T follicular helper cell (primary cell): ENCODE measurements around the gene PIGQ.
"Not testable (repeated sequence)": the region's sequence is repeated elsewhere in the genome, so short reads cannot be mapped to it uniquely, and the experiment has no call there.

Experiments used
- DNase-seq: peaks from one replicate; pipeline ENCODE4 v3.0.0-alpha.2; 2020; ENCODE audit warnings: low read depth

Gene PIGQ

DNA sequence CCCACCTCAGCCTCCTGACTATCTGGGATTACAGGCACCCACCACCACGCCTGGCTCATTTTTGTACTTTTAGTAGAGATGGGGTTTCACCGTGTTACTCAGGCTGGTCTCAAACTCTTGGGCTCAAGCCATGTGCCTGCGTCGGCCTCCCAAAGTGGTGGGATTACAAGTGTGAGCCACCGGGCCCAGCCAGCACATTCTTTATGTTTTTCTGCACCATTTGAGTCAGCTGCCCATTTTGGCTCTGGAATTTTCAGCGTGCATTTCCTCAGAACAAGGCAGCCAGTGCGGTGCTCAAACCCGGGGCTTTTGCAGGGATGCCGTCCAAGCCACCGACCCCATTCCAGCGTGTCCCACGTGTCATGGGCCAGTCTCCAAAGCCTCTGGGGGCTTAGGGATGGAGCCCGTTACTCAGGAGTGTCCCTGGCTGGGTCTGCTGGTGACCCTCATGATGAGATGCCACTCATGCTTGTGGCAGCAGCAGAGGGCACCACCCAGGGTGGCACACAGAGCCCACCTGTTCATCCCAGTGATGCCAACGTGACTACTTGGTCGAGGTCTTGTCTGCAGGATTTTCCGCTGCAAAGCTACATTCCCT, 16.4 kb downstream of the PIGQ start:
- DNase-seq: no peak

DNA sequence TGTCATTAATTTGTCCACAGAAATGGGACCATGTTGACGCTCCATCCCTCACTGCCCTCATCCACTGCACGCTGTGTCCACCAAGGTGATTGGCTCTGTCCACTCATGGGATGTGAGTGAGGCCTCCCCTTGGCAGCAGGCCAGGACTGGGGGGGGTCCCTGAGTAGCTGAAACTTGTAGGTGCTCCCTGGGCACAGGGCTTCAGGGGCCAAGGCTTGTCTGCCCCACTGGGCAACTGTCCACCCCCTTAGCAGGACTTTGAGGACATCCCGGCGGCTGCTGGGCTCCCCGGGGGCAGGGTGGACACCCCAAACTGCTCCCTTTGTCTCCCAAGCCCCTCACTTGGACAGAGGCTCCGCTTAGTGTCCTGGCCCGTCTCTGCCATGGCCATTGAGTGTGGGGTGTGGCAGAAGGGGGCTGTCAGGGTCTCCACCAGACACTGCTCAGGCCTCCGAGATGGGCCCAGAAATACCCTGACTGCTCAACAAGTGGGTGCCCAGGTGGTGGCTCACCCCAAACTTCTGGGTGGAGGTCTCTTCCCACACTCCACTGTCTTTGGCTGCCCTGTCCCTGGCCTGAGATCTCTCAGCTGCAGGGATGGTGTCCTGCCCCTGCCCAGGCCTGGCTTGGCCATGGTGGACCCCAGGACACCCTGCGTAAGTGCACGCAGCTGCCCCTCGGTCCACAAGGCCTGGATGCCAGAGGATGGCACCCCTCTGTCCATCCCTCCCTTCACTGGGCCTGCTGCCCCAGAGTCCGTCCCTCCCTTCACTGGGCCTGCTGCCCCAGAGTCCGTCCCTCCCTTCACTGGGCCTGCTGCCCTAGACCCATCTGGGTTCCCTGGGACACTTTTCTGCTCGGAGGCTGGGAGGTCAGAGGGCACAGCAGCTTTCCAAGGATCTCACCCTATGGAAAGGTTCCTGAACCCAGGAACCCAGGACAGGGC, 17.1 kb downstream of the PIGQ start:
- no peak for DNase-seq

DNA sequence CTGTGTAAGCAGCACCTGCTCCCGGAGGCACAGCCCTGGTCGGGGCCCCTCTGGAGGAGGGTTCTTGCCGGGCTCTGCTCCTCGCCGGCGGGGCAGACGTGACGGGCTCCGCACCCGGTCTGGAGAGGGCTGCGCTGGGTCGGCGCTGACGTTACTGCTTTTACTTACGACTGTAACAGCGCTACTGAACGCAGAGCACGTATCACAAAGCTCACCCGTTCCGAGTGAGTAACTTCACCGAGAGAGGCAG, 18.8 kb downstream of the PIGQ start:
- DNase-seq: peak; percentile 64

DNA sequence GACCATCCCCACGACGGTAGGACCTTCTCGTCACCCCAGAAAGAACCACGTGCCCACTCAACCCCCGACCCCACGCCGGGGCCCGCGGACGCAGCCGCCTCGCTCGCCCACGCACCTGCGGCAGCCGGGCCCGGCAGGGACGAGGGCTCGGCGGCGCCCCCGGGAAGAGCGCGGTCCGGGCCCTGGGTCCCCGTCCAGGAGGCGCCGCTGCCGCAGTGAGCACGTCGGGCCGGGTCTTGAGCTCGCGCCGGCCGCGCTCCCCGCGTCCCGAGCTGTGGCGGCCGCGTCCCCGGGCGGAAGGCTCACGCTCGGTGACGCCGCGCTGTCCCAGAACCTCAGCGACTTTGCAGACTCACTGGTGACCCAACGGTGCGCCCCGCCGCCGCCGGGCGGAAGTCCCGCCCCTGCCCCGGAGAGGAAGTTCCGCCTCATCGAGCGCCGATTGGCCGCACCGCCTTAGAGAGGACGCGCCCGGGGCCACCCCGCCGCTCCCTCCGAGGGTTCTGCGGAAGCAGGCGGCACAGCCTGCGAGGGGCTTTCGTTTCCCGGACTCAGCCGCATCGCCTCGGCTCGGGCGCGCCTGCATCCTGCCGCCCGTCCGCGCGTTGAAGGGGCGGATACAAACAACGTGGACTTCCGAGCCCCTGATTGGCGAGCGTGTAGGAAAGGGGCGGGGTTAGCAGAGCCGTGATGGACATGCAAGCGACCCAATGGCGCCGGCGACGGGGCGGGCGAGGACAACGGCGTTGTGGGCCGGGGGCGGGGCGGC, 19.3 kb downstream of the PIGQ start:
- DNase-seq: peak; percentile 98

DNA sequence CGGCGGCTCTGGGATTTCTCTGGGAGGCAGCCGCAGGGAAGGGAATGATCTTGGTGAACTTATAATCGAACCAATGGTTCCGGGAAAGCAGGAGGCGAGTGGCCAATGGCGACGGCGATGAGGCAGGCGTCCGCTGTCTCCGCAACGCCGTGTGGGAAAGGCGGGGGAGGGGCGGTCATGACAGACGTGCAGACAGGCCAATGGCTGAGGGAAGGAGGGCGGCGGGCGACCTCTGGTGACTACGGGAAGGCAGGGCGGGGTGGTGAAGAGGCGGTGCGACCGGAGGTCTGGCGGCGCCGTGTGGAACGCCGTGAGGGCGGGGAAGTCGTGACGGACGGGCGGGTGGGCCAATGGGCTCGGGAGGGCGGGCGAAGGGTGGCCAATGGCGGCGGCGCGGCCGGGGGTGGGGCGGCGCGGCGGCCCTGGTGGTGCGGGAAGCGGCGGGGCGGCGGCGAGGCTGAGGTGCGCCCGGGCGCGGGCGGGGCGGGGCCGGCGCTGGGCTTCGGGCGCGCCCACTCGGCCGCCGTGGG, 20.0 kb downstream of the PIGQ start, which contains the start of gene RAB40C:
Gene RAB40C, plus strand, starts transcription at position 409 of the 530 bp plus-strand sequence. CDS start 226 bp downstream, outside the sequence.
- DNase-seq: peak; percentile 99

DNA sequence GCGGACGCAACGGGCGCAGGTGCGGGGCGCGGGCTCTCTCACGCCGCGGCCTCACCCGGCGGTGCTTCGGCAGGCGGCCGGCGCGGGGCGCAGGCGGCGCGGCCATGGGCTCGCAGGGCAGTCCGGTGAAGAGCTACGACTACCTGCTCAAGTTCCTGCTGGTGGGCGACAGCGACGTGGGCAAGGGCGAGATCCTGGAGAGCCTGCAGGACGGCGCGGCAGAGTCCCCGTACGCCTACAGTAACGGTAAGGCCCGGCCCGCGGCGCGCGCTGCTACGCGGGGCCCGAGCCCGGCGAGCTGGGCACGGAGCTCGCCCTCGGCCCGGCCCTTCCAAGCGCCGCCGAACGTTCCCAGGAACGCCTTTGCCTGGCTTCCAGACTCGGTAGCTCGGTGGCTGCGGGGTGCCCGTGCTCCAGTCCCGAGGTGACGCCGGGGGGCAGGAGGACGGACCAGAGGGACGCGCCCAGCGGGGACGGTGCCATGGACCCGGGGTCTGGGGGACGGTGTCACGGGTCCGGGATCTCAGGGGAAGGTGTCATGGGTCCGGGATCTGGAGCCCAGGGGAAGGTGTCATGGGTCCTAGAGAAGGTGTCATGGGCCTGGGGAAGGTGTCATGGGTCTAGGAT, 20.5 kb downstream of the PIGQ start:
- DNase-seq: no peak

DNA sequence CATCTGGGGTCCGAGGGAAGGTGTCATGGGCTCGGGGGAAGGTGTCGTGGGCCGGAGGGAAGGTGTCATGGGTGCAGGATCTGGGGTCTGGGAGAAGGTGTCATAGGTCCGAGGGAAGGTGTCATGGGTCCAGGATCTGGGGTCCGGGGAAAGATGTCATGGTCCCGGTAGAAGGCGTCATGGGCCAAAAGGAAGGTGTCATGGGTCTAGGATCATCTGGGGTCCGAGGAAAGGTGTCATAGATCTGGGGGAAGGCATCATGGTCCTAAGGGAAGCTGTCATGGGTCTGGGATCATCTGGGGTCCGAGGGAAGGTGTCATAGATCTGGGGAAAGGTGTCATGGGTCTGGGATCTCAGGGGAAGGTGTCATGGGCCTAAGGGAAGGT, 21.0 kb downstream of the PIGQ start:
- DNase-seq: no peak

DNA sequence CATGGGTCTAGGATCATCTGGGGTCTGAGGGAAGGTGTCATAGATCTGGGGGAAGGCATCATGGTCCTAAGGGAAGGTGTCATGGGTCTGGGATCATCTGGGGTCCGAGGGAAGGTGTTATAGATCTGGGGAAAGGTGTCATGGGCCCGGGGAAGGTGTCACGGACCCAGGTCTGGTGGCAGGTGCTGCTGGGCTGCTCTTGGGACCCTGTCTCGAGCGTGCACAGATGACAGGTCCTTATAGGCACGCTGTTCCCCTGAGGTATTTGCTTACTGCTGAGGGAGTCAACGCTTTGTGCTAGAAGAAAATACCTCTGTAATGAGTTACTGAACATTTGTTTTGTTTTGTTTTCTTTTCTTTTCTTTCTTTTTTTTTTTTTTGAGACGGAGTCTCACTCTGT, 21.5 kb downstream of the PIGQ start:
- DNase-seq: no peak

DNA sequence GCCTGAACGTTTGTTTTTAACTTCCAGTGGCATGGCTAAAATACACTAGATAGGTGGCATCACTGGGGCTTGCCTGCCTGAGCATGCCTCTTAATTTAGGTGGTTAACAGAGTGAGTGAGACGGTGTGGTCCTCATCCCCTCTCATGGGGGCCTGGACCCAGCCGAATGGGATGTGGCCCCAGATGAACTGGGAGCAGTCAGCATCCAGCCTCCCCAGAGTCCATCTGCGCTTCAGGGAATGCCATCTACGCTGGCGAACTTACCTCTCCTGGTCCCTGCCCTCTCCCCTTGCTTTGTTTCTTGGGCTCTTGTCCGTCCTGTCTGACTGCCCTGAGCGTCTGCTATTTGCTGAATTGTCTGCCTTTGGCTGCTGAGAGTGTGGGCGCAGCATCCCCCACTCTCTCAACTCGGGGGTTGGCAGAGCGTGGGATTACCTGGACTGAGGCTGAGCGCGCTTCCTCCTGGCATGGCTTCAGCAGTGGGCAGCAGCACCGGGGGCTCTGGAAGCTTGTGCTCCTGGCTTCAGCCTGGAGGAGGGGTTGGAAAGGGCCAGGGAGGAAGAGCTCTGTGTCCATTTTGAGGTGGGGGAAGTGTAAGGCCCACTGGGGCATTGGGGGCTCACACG, 22.2 kb downstream of the PIGQ start:
- no peak for DNase-seq

DNA sequence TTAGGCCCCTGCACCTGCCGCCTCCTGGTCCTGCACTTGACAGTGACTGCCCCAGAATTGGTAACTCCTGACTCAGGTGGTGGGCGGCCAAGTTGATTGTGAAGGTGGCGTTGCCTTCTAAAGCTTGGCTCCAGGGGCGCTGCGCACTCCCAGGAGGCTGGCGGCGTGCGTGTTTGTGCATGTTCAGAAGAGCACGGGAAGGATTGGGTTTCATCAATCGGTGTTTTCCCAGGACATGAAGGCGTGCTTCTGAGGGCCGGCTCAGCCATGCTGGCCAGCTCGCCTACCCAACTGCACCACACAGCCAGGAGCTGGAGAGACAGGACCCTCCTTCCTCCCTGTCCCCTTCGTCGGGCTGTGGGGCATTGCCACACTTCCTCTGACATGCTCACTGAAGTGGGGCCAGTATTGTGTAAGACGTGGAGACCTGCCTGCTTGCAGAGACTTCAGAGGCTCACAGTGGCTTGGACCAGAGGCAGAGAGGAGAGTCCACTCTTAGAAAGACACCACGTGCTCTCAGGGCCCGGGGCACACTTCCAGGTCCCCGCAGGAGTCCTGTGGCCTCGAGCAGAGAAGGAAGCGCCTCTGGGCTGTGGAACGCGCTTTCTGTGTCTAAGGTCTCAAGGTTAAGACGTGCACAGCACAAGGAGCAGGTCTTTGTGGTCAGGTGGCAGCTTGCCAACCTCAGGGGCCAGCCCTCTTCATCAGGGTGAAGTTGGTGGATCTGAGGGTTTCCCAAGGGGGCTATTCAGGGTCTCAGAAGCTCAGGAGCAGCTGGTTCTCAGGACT, 22.9 kb downstream of the PIGQ start:
- DNase-seq: no peak

DNA sequence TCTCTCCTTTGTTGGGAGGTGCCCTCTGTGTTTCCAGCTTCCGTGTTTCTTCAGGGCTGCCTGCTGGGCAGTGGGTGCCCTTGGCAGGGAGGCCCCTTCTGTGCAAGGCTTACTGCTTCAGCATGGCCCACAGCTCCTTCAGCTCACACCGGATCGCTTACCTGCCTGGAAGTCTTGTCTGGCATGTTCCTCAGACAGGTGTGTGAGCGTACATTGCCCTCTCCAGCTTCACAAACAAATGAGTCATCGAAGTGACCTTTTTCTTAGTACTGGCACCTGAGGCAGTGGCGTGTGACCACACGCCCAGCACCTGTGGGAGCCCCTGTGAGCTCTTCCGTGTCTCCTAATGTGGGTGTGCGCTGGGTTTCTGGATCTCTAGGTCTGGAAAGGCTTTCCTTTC, 23.6 kb downstream of the PIGQ start:
- no peak for DNase-seq

DNA sequence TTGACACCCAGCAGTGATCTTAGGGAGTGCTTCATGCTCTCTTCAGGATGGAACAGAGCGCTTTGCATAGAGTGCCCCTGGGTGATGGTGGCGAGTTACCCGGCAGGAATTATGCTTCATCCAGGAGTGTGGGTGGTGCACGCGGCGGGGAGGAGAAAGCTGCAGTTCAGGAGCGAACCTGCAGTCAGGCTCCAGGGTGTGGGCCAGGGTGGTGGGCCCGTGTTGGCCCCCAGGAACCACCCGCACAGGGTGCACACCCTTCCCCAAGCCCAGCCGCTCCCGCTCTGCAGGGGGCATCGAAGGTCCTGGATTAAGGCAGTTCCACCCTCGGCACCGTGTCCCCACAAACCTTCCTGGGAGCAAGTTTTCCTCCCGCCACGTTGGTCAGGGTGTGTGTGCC, 24.0 kb downstream of the PIGQ start:
- DNase-seq: no peak

DNA sequence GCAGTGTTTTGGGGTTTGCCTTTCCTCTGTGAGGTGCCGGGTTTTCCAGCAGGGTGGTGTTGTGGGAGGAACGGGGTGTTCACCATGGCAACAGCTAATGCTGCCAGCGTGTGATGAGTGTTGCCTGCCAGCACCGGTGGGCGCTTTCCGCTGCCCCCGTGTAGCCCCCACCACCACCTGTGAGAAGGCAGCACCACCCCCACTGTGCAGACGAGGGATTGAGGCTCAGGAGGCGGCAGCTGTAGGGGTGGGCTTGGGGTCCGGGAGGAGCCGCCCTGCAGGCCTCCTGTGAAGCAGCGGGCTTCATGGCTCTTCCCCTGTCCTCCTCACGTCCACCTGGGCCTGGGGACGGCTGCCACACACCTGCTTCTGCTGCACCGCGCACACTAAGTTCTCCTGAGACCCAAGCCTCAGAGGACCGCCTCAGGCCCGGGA, 25.3 kb downstream of the PIGQ start:
- no peak for DNase-seq

DNA sequence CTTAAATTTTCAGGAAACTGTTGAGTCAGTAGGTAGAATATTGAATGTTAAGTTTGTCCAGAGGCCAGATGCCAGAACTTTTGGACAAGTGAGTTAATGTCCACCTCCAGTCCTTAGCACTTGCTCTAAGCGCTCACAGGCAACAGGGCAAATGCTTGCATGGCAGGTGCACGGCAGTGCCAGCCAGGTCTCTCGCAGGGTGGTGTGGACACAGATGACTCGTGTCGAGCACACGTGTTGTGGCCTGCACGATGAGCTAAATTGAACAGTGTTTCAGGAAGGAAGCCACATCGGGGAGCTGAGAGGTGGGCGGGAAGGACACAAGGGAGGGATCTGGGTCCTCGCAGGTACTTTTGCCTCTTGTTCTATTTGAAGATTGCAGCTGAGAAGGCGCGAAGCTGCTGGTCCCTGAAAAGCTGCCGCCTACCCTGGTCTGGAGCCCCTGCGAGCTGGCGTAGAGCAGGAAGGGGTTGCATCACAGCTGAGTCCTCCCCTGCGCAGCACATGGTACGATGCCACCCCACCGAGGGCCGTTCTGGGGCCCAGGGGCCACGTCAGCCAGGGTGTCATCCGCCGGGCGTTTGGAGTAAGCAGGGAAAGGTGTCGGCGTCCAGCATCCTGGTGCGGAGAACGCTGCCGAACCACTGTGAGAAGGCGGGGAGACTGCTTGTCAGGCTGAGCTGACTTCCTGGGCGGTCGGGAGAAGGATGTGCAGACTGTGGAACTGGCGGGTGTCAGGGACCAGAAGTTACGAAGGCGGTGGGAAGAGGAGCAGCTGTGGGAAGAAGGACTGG, 26.4 kb downstream of the PIGQ start:
- no peak for DNase-seq

DNA sequence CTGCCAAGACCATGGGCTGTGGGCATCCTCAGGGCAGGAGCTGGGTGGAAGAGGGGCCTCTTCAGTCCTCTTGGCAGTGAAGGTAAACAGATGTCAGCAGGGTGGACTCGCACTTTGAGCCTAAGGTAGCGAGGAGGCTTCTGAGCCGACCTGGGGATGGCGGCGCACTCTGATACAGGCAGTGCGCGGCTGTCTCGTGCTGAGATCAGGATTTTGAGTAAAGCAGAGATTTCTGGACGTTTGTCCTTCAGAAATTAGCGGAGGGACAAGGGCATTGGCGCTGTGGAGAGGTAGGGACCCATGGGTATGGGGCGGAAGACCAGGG, 26.9 kb downstream of the PIGQ start:
- no peak for DNase-seq

DNA sequence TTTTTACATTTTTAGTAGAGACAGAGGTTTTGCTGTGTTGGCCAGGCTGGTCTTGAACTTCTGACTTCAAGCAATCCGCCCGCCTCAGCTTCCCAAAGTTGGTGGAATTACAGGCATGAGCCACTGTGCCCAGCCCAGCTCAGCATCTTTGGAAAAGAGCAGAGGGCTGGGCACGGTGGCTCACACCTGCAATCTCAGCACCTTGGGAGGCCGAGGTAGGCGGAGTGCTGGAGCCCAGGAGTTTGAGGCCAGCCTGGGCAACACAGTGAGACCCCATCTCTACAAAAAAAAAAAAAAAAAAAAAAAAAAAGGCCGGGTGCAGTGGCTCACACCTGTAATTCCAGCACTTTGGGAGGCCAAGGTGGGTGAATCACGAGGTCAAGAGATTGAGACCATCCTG, 27.9 kb downstream of the PIGQ start:
- DNase-seq: not testable (repeated sequence)

DNA sequence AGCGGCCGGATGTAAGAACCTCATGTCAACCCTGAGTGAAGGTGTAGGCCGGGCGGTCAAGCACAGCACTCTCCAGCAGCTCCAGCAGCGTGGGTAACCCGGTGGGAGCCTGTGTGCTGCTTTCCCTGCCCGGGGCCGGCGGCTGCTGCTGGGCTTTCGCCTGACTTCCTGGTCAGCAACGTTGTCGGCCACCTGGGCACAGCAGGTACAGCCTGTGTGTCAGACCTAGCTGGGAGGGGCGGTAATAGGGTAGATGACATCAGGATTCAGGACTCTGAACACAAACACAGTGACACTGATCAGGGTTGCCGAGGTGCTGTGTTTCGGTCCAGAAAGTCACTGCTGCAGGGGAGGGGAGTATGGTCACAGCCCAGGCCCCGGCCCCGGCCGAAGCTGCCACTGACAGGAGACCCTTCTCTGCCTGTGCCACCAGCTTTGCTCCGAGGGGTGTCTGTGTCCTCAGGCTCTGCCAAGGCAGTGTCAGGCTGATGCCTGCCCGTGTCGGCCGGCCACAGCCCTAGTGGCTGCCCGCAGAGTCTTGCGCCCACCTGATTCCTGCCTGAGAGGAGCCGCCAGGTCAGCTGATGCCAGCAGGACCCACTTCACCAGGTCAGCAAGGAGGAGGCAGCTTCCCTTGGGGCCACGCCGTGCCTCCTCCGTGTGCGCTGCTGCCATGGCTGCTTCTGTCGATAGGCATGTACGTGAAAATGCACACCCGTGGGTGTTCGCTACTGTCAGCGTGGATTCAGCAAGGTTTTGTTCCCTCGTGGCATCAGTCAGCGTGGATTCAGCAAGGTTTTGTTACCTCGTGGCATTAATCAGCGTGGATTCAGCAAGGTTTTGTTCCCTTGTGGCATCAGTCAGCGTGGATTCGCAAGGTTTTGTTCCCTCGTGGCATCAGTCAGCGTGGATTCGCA, 29.3 kb downstream of the PIGQ start:
- DNase-seq: no peak

DNA sequence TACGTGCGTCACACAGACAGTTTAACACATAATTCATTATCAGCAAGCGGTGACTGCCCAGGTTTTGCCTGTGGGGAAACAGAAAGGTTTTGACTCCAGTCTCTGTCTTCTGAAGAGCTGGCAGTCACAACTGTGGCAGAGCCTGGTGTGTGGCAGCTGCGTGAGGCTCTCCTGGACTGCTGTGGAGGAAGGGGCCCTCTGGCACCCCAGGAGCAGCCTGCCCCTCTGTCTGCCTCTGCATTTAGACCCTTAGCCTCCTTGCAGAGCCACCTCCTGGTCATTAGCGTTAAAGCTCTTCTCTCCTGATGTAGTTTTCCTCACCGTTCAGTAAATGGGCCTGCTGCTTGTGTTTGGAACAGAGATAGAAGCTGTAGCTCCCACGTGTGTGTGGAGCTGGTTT, 31.0 kb downstream of the PIGQ start:
- DNase-seq: no peak

DNA sequence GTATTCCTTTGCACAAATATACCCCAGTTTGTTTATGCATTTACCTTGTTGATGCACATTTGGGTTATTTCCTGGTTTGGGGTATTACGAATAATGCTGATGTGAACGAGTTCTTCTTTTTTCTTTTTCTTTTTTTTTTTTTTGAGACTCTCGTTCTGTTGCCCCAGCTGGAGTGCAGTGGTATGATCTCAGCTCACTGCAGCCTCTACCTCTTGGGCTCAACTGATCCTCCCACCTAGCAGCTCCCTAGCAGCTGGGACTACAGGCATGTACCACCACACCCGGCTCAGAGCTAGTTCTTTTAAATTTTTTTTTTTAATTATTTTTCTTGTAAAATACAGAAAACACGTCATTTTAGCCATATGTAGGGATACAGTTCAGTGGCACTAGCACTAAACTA, 34.2 kb downstream of the PIGQ start:
- no peak for DNase-seq
